ENCODE measurements around the gene GFRA3.
A peak's percentile ranks its signal among the peaks of the same experiment; 100 is the strongest.

GRCh38 chr5:138282920-138283742 is 8.7 kb upstream of the GFRA3 start:
- TF ChIP-seq, protein P1, sequence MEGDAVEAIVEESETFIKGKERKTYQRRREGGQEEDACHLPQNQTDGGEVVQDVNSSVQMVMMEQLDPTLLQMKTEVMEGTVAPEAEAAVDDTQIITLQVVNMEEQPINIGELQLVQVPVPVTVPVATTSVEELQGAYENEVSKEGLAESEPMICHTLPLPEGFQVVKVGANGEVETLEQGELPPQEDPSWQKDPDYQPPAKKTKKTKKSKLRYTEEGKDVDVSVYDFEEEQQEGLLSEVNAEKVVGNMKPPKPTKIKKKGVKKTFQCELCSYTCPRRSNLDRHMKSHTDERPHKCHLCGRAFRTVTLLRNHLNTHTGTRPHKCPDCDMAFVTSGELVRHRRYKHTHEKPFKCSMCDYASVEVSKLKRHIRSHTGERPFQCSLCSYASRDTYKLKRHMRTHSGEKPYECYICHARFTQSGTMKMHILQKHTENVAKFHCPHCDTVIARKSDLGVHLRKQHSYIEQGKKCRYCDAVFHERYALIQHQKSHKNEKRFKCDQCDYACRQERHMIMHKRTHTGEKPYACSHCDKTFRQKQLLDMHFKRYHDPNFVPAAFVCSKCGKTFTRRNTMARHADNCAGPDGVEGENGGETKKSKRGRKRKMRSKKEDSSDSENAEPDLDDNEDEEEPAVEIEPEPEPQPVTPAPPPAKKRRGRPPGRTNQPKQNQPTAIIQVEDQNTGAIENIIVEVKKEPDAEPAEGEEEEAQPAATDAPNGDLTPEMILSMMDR (IDR thresholded peaks at IDR 0.05; ENCODE audit: low read depth, low read length, poor library complexity, severe bottlenecking), result peak; percentile 53
- no peak for TF ChIP-seq EZH2phosphoT487 (IDR thresholded peaks at IDR 0.05; ENCODE audit: borderline replicate concordance, low read length)
